Esophagus squamous epithelium (tissue), 5 donors: ENCODE measurements around the gene BBS9. TPM values are rescaled to one million over a fixed set of nuclear protein-coding genes. Genes with fewer than 3 reads are reported as not detected.

ENCODE experiments used
- DNase-seq: peaks from one replicate; lab custom pipeline; 2025; lab: John Stamatoyannopoulos, UW
- H3K27ac ChIP-seq, 4 donors: fragments of 200-600 bp; sonication (generic); one replicate each; pipeline ENCODE4 v1.5.1; 2016 to 2019; ENCODE audit warnings: mild to moderate bottlenecking in 1 of 4
- H3K27me3 ChIP-seq, 4 donors: fragments of 200-600 bp; sonication (generic); 1 replicate in 3 of 4; 2 replicates in 1 of 4; pipeline versions ENCODE4 v1.5.1 to v1.6.0; 2017 to 2021; ENCODE audit warnings: antibody characterized with exemption in 1 of 4
- H3K36me3 ChIP-seq, 3 donors: fragments of 200-600 bp; sonication (generic); one replicate each; pipeline ENCODE4 v1.5.1; 2016 to 2019
- H3K4me1 ChIP-seq, 3 donors: fragments of 200-600 bp; sonication (generic); one replicate each; pipeline ENCODE4 v1.5.1; 2017 to 2019
- H3K4me3 ChIP-seq, 4 donors: fragments of 200-600 bp; sonication (generic); 1 replicate in 3 of 4; 2 replicates in 1 of 4; pipeline ENCODE4 v1.5.1; 2016 to 2019; ENCODE audit warnings: mild to moderate bottlenecking in 2 of 4, moderate library complexity in 1 of 4
- H3K9me3 ChIP-seq, 3 donors: fragments of 200-600 bp; sonication (generic); one replicate each; pipeline ENCODE4 v1.5.1; 2016 to 2019
- CTCF ChIP-seq, 6 experiments: fragments of 450-650 bp in 4 of 6; fragments of 200-600 bp in 2 of 6; sonication (generic) in 2 of 6; IDR thresholded peaks; one replicate each; pipeline ENCODE4 v1.5.1; 2016 to 2019; ENCODE audit warnings: antibody characterized with exemption in 6 of 6, mild to moderate bottlenecking in 4 of 6, moderate library complexity in 4 of 6
- POLR2A ChIP-seq, 4 donors: fragments of 450-650 bp; IDR thresholded peaks; one replicate each; pipeline ENCODE4 v1.6.1; 2017; ENCODE audit warnings: antibody characterized with exemption in 4 of 4, mild to moderate bottlenecking in 4 of 4, moderate library complexity in 3 of 4
- WGBS, 2 donors: methylation state at CpG; one replicate each; pipeline ENCODE4 v1.1.5; 2018; 5-methylcytosine and 5-hydroxymethylcytosine counted together
- intact Hi-C: fragments of 100-400 bp; cut with DNase I; formaldehyde crosslinking; loops from one replicate; pipeline ENCODE4 v1.15.0; 2022
- total RNA-seq, 4 donors: library from RNA; depleted of rRNA; stranded (reverse); fragments of >200 nt; gene quantifications; one replicate each; pipeline ENCODE4 v1.1.0, GENCODE V29; 2016
- donor health status: DM: yes; HTN: yes; CAD: no.

The BBS9 gene
- total RNA-seq, 4 donors from 2014 or later = 4.8 to 16.8 (median 7.6) TPM

- intact Hi-C loops = no loop called here
- peaks cover 0 to 23% (median 0%) of the 10 kb centered on the region in 3 donors for H3K36me3 ChIP-seq
- no peaks in the 10 kb centered on the region for H3K4me1 ChIP-seq
- WGBS, 2 donors = 93 to 97% methylated on average over 2 of the region's 2 CpGs
- no peak for DNase-seq
- H3K27ac ChIP-seq = no peak overlapping the region
- no peak overlapping the region for H3K4me3 ChIP-seq
- H3K9me3 ChIP-seq = peaks cover 0 to 17% (median 16%) of the 10 kb centered on the region in 3 donors
- TF ChIP-seq CTCF (IDR thresholded peaks at IDR 0.05) = no peak
- no peaks in the 10 kb centered on the region for H3K27me3 ChIP-seq
Observed at GRCh38 chr7:33276729-33277128, 147.4 kb downstream of the BBS9 start.

GRCh38 chr7:33278095-33278494 is 148.7 kb downstream of the BBS9 start:
- WGBS, 2 donors = 80 to 95% methylated on average over 3 of the region's 3 CpGs

GRCh38 chr7:33286501-33286900 is 157.1 kb downstream of the BBS9 start:
- TF ChIP-seq POLR2A (IDR thresholded peaks at IDR 0.05) (no peak), CTCF (IDR thresholded peaks at IDR 0.05) (no peak)
- intact Hi-C loops = no loop called here
- Histone ChIP-seq H3K4me1 (no peaks in the 10 kb centered on the region), H3K36me3 (peaks cover 0 to 12% (median 0%) of the 10 kb centered on the region in 3 donors), H3K4me3 (no peak overlapping the region), H3K27ac (no peak overlapping the region), H3K27me3 (no peaks in the 10 kb centered on the region), H3K9me3 (peaks cover 0 to 10% (median 8%) of the 10 kb centered on the region in 3 donors)
- DNase-seq = no peak
- 83 to 87% methylated on average over 1 of the region's 1 CpG for WGBS, 2 donors

More at GRCh38 chr7:33278095-33278494, 148.7 kb downstream of the BBS9 start:
- DNase-seq = no peak
- Histone ChIP-seq H3K4me1 (no peaks in the 10 kb centered on the region), H3K27ac (no peak overlapping the region), H3K4me3 (no peak overlapping the region), H3K27me3 (no peaks in the 10 kb centered on the region), H3K9me3 (peaks cover 0 to 17% (median 16%) of the 10 kb centered on the region in 3 donors), H3K36me3 (peaks cover 0 to 28% (median 0%) of the 10 kb centered on the region in 3 donors)
- no peak for TF ChIP-seq POLR2A (IDR thresholded peaks at IDR 0.05)
- no peak for TF ChIP-seq CTCF (IDR thresholded peaks at IDR 0.05)
- intact Hi-C loops = no loop called here

GRCh38 chr7:33287738-33288137 is 158.4 kb downstream of the BBS9 start:
- no peak overlapping the region for H3K4me3 ChIP-seq
- 70 to 73% methylated on average over 3 of the region's 3 CpGs for WGBS, 2 donors

GRCh38 chr7:33298848-33299247 is 169.5 kb downstream of the BBS9 start:
- no peak for DNase-seq
- H3K27ac ChIP-seq = no peak overlapping the region
- H3K9me3 ChIP-seq = peaks cover 0 to 31% (median 6%) of the 10 kb centered on the region in 3 donors
- H3K4me1 ChIP-seq = no peaks in the 10 kb centered on the region
- 89 to 95% methylated on average over 2 of the region's 2 CpGs for WGBS, 2 donors
- no peak overlapping the region for H3K4me3 ChIP-seq
- intact Hi-C loops = no loop called here
- no peaks in the 10 kb centered on the region for H3K27me3 ChIP-seq
- peaks cover 0 to 8% (median 0%) of the 10 kb centered on the region in 3 donors for H3K36me3 ChIP-seq
- no peak for TF ChIP-seq CTCF (IDR thresholded peaks at IDR 0.05)
- TF ChIP-seq POLR2A (IDR thresholded peaks at IDR 0.05) = no peak

More at GRCh38 chr7:33287738-33288137, 158.4 kb downstream of the BBS9 start:
- no peak for DNase-seq
- peaks cover 0 to 10% (median 8%) of the 10 kb centered on the region in 3 donors for H3K9me3 ChIP-seq
- no peaks in the 10 kb centered on the region for H3K4me1 ChIP-seq
- intact Hi-C loops = no loop called here
- H3K27me3 ChIP-seq = no peaks in the 10 kb centered on the region
- TF ChIP-seq CTCF (IDR thresholded peaks at IDR 0.05) (no peak), POLR2A (IDR thresholded peaks at IDR 0.05) (no peak)
- peaks cover 0 to 7% (median 0%) of the 10 kb centered on the region in 3 donors for H3K36me3 ChIP-seq
- H3K27ac ChIP-seq = no peak overlapping the region
